HL-60 (cell line): ENCODE data around the gene MERTK.
"Not testable (repeated sequence)": the region's sequence is repeated elsewhere in the genome, so short reads cannot be mapped to it uniquely, and the experiment has no call there.

Experiments used
- DNase-seq, 2 experiments: peaks; one replicate each; pipeline ENCODE4 v3.0.0-alpha.2; 2010 to 2020; ENCODE audit warnings: low read depth in 1 of 2, low spot score in 1 of 2
- H3K27ac ChIP-seq: fragments of 250-450 bp; sonication (Bioruptor Pico); replicated peaks from 2 replicates; pipeline ENCODE4 v1.5.1; 2020; ENCODE audit warnings: mild to moderate bottlenecking, moderate library complexity
- H3K27me3 ChIP-seq: fragments of 250-450 bp; sonication (Bioruptor Pico); 2 replicates; pipeline ENCODE4 v1.5.1; 2021; ENCODE audit warnings: mild to moderate bottlenecking, moderate library complexity; ENCODE audit not compliant: insufficient read depth, poor library complexity, severe bottlenecking
- H3K4me3 ChIP-seq: replicated peaks from 2 replicates; pipeline ENCODE4 v1.5.1; 2011; ENCODE audit warnings: mild to moderate bottlenecking, control low read depth, low read length; ENCODE audit not compliant: insufficient read depth
- CTCF ChIP-seq: IDR thresholded peaks from one replicate; pipeline ENCODE4 v1.5.1; 2011; ENCODE audit warnings: low read length, control low read depth, inconsistent platforms; ENCODE audit not compliant: insufficient read depth
- GABPA ChIP-seq: IDR thresholded peaks from 2 replicates; pipeline ENCODE4 v1.6.1; 2012; ENCODE audit warnings: low read depth
- POLR2AphosphoS5 ChIP-seq: IDR thresholded peaks from 2 replicates; pipeline ENCODE4 v1.6.1; 2012; ENCODE audit warnings: low read depth
- REST ChIP-seq: IDR thresholded peaks from 2 replicates; pipeline ENCODE4 v1.6.1; 2012; ENCODE audit warnings: low read depth; ENCODE audit not compliant: insufficient replicate concordance
- SPI1 ChIP-seq: IDR thresholded peaks from 2 replicates; pipeline ENCODE4 v1.6.1; 2012; ENCODE audit warnings: low read depth, mild to moderate bottlenecking, borderline replicate concordance

Gene MERTK

GRCh38 chr2:112033600-112033999 lies 135.2 kb downstream of the MERTK start:
- Histone ChIP-seq H3K27me3 (no peaks in the 10 kb centered on the region), H3K27ac (no peak overlapping the region), H3K4me3 (no peak overlapping the region)
- TF ChIP-seq CTCF (no peak), GABPA (no peak), REST (no peak), SPI1 (no peak), POLR2AphosphoS5 (no peak)
- DNase-seq, result no peak

- TF ChIP-seq REST (no peak), SPI1 (no peak), POLR2AphosphoS5 (no peak), CTCF (no peak), GABPA (no peak)
- no peak overlapping the region for H3K27ac ChIP-seq
- H3K4me3 ChIP-seq, result no peak overlapping the region
- DNase-seq, result no peak
- no peaks in the 10 kb centered on the region for H3K27me3 ChIP-seq
Measured at GRCh38 chr2:112034924-112035323, 136.5 kb downstream of the MERTK start.

- Histone ChIP-seq H3K4me3 (no peak overlapping the region), H3K27ac (no peak overlapping the region), H3K27me3 (no peaks in the 10 kb centered on the region)
- TF ChIP-seq SPI1 (no peak), GABPA (no peak), REST (no peak), CTCF (no peak), POLR2AphosphoS5 (no peak)
- no peak for DNase-seq
Measured at GRCh38 chr2:112035786-112036185, 137.4 kb downstream of the MERTK start.

- H3K27ac ChIP-seq, H3K4me3 ChIP-seq, DNase-seq, H3K27me3 ChIP-seq: not testable (repeated sequence)
Measured at GRCh38 chr2:112039556-112039955, 141.1 kb downstream of the MERTK start.

- not testable (repeated sequence) for H3K4me3 ChIP-seq, DNase-seq, H3K27me3 ChIP-seq, H3K27ac ChIP-seq
Measured at GRCh38 chr2:112040066-112040465, 141.7 kb downstream of the MERTK start.

- H3K27ac ChIP-seq, H3K4me3 ChIP-seq, H3K27me3 ChIP-seq, DNase-seq: not testable (repeated sequence)
Measured at GRCh38 chr2:112041460-112041859, 143.1 kb downstream of the MERTK start.
